ENCODE results near the gene DGKH.

DGKH gene, protein sequence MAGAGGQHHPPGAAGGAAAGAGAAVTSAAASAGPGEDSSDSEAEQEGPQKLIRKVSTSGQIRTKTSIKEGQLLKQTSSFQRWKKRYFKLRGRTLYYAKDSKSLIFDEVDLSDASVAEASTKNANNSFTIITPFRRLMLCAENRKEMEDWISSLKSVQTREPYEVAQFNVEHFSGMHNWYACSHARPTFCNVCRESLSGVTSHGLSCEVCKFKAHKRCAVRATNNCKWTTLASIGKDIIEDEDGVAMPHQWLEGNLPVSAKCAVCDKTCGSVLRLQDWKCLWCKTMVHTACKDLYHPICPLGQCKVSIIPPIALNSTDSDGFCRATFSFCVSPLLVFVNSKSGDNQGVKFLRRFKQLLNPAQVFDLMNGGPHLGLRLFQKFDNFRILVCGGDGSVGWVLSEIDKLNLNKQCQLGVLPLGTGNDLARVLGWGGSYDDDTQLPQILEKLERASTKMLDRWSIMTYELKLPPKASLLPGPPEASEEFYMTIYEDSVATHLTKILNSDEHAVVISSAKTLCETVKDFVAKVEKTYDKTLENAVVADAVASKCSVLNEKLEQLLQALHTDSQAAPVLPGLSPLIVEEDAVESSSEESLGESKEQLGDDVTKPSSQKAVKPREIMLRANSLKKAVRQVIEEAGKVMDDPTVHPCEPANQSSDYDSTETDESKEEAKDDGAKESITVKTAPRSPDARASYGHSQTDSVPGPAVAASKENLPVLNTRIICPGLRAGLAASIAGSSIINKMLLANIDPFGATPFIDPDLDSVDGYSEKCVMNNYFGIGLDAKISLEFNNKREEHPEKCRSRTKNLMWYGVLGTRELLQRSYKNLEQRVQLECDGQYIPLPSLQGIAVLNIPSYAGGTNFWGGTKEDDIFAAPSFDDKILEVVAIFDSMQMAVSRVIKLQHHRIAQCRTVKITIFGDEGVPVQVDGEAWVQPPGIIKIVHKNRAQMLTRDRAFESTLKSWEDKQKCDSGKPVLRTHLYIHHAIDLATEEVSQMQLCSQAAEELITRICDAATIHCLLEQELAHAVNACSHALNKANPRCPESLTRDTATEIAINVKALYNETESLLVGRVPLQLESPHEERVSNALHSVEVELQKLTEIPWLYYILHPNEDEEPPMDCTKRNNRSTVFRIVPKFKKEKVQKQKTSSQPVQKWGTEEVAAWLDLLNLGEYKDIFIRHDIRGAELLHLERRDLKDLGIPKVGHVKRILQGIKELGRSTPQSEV

DNA sequence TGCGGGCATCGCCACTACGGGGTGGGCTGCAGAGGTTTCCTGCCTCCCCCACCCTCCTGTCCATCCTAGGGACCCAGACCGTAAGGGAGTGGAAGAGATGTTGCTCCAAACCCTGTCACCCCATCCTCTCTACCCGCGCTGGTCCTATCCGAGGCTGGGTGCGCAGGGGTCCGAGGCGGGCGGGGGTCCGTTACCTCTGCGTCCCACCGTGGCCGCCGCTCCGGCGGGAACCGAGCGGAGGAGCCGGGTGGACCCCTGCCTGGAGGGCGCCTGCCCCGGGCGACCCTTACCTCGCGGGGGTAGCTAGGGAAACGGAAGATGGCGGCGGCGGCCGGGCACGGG lies at the start of gene DGKH:
TSS of gene DGKH (plus strand) at position 307 of the 342 bp plus-strand sequence. CDS start 126 bp downstream, outside the sequence.
- DNase-seq: no peak

- DNase-seq: no peak
Measured at GRCh38 chr13:42000846-42001245, 47.6 kb upstream of the DGKH start.

DNA sequence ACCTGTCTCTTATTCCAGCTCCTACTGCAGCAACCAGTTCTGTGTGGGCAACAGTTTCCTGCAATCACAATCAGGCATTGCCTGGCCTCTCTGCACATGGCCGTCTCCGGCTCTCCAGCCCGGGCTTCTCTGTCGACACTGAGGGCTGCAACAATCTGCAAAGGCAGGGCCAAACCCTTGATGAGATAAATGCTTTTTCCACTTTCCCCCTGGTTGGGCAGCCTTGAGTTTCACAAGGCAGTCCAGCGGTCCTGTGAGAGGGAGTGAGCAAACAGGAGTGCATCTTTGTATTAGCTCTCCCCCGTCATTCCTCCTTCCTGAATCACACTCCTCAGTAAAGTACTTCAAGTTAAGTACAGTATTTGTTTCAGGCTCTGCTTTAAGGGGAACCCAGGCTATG lies 46.9 kb upstream of the DGKH start:
- DNase-seq: no peak

DNA sequence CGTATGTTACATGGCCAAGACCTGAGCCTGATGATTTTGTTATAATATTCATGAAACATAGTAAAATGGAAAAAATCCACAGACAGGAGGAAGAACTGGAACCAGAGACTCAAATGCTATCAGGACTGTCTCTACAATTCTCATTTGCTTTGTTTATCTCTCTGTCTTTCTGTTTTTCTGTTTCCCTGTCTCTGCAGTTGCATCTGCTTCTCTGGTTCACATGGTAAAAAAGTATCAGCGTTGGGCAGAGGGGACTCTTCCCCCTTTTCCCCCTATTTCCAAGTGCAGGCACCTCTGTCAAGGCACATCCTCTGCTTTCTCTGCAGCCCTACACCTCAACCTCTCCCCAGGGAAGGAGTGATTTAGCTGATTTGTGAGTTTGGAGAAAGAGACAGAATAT lies 46.4 kb upstream of the DGKH start:
- no peak for DNase-seq

DNA sequence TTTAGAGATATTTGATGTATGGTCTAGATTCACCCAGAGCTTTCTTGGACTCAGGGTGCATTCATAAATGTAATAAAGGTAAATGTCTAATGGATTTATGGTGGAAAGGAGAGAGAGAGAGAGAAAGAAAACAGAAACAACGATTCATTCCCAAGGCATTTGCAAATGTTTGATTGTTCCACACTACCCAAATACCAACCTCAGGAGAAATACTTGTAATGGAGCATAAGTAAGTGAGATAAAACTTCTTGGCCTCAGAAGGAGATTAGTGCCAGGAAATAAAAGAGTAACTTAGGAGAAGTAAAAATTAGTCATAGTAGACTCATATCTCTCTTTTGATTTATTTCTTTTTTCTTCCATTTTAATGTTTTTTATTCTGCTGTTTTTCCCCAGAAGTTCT lies 40.6 kb upstream of the DGKH start:
- no peak for DNase-seq

DNA sequence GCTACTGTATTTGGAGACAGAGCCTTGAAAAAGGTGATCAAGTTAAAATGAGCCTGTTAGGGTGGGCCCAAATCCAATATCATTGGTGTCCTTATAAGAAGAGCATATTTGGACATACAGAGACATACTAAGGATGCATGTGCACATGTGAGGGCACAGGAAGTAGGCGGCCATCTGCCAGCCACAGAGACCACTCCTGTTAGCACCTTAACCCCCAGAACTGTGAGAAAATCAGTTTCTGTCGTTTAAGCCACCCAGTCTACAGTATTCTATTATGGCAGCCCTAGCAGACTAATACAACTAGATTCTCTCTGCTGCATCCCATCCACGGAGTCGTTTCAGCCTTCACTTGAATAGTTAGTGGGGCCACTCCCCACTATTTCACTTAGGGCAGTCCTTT lies 39.4 kb upstream of the DGKH start:
- no peak for DNase-seq

- DNase-seq: no peak
Measured at GRCh38 chr13:42011601-42012350, 36.7 kb upstream of the DGKH start.

DNA sequence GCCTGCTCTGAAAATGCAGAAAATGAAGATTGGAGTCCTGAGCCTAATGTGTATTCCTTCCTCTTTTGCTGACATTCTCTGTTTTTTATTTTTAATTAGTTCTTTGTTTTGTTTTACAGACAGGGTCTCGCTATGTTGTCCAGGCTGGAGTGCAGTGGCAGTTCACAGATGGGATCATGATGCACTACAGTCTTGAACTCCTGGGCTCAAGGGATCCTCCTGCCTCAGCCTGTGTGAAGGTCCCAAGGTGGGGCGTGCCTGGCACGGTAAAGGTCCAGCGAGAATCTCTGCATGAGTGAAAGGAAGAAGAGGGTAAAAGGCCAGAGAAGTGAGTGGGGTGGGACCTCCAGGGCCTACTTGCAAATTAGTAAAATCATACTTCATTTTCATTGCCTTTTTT lies 34.3 kb upstream of the DGKH start:
- DNase-seq: no peak

GRCh38 chr13:42017264-42017663 lies 31.2 kb upstream of the DGKH start:
- no peak for DNase-seq

DNA sequence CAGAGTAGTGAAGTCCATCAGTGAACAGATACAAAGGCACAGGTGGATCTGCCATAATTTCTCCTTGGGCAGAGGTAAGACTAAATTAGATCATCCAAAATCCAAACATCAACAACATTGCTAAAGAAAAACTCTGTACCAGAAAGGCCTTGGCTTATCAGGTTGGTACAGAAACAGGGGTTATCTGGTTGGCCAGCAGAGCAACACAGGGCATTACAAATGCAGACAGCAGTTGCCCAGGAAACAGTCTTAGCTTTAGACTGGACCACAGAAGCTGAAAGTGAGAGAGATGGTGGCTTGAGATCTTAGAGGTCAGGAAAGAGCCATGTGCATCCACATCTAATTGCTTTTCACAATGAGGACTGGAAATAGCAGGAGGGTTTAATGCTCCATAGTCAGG lies 26.6 kb upstream of the DGKH start:
- DNase-seq: no peak

- DNase-seq: no peak
Measured at GRCh38 chr13:42022336-42022735, 26.1 kb upstream of the DGKH start.

- no peak for DNase-seq
Measured at GRCh38 chr13:42022796-42023493, 25.5 kb upstream of the DGKH start.

DNA sequence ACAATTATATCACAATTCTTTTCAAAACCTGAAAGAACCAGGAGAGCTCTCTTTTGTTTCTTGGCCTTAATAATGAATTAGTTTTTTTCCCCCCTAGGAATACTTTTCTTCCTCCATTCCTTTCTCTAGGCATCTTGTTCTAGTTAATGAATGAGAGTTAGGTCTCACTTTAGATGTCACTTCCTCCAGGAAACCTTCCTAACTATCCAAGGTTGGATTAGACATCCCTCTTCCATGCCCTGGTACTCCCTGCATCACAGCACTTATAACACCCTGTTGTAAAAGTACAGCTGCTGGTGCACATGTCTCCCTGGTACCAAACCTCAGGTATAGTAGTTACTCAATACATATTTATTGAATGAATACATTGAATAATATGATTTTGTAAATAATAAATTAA lies 21.2 kb upstream of the DGKH start:
- DNase-seq: no peak

- DNase-seq: no peak
Measured at GRCh38 chr13:42028113-42028799, 20.2 kb upstream of the DGKH start.

DNA sequence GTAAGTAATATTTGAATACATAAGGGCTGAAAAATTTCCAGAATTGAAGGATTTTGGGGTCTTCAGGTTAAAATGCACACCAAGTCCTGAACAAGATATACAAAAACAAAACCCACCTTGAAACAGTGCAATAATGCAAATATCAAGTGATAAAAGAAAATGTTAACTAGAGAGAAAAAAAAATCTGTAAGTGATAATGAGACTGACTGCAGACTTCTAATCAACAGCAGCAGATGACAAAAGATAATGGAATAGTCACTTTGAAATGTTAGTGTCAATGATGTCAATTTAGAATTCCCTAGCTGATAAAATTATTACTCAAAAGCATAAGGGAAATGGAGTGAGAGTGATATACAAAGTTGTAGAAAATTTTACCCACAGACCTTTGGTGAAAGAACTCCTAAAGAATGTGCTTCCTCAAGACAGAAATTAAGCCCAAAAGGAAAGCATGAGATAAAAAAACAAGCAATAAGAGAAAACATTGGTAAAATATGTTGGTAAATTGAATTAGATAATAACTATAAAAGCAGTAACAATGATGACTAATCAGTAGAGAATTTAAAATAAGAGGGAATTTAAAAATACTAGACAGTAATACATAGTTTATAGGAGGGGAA lies 12.4 kb upstream of the DGKH start:
- DNase-seq: no peak

DNA sequence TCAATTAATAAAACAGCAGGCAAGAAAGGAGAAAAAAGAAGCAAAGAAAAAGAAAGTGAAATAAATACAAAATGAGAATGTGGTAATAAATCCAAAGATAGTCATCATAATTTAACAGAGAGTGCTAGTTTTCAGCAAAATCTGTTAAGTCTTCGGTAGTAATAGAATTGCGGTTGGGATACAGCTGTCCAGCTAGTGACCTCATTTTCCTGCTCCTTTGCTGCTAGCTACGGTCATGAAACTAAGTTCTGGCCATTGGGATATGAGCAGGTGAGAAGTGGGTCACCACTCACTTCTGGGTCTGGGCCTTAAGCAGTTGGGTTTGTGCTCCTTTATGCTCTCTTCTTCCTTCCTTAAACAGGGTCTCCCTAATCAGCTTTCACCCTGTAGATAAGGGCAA lies 11.7 kb upstream of the DGKH start:
- no peak for DNase-seq

DNA sequence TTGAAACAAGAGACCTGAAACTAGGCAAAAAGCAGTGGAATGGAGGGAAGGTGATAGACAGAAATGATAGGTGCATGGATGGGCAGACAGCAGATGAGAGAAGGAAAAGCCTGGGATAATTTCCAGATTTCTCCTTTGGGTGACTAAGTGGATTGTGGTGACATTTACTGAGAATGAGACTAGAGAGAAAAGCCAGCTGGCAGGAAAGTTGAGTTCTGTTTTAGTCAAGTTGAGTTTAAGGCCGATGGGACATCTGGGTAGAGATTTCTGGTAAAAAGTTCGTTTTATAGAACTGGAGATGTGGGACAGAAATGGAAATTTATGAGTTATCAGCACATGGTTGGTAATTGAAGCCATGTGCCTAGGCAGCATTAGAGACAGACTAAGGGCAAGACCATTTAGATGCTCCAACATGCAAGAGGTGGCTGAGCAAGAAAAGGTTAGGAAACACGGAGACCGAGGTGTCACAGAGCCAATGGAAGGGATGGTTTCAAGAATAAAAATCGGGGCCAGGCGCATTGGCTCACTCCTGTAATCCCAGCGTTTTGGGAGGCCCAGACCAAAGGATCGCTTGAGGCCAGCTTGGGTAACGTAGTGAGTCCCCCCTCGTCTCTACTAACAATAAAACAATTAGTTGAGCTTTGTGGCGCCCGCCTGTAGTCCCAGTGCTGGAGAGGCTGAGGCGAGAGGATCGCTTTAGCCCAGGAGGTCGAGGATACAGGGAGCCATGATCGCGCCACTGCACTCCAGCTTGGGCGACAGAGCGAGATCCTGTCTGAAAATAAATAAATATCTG lies 9.6 kb upstream of the DGKH start:
- no peak for DNase-seq

GRCh38 chr13:42039457-42039945 lies 8.9 kb upstream of the DGKH start:
- no peak for DNase-seq

GRCh38 chr13:42039946-42040729 lies 8.3 kb upstream of the DGKH start:
- peak; percentile 85 for DNase-seq
